ENCODE data around the gene HPCA.

The HPCA gene

DNA sequence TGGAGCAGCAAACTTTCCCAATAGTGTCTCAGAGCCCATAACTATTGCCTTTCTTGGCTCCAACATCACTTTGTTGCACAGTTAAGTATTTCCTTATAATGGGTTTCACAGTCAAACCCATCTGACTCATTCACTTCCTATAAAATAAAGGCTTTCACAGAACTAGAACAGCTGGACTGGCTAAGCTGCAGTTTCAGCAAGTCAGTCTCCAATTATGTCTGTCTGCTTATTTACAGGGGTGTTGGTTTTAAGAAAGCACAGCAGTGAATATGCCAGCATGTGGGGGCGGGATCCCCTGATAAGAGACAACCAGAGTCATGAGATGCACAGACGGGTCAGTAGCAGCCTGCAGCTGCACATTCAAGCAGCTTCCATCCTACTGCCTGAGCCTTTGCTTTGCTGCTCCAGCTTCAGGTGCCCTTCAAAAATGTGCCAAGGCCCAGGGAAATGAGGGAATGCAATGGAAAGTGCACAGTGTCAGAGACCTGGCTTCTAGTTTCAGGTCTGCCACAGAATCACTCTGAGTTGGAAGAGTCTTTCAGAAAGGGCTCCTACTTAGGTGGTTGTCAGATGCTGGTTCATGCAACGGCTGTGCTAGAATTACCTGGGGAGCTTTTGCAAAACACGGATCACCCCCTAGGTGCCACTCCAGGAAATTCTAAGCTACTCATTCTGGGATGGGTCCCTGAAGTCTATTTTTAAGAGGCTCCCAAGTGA lies 53.5 kb downstream of the HPCA start:
- FAIRE-seq: no peak

DNA sequence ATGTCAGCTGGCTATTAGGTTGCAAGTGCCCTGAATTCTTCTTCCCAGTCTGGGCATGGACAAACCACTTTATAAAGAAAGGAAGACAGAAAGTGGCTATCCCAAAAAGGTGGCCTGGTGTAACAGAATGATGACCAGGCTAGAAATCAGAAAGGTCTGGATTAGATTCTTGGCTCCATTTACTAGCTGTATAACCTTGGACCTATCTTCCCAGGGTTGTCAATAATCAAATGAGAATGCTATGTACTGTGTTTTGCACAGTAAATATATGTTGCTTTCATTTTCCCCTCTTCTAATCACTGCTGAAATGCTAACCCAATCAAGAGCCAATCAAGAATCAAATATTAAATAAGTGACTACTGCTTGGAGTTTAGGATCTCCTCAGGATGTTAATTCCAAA lies 57.9 kb downstream of the HPCA start:
- FAIRE-seq: no peak

Data from islet of Langerhans (tissue), 1 donor.